HL-60 (cell line): ENCODE results near the gene CFAP299.

Source experiments
- DNase-seq, 2 experiments: peaks; one replicate each; pipeline ENCODE4 v3.0.0-alpha.2; 2010 to 2020; ENCODE audit warnings: low read depth in 1 of 2, low spot score in 1 of 2
- H3K27ac ChIP-seq: fragments of 250-450 bp; sonication (Bioruptor Pico); replicated peaks from 2 replicates; pipeline ENCODE4 v1.5.1; 2020; ENCODE audit warnings: mild to moderate bottlenecking, moderate library complexity
- H3K27me3 ChIP-seq: fragments of 250-450 bp; sonication (Bioruptor Pico); 2 replicates; pipeline ENCODE4 v1.5.1; 2021; ENCODE audit warnings: mild to moderate bottlenecking, moderate library complexity; ENCODE audit not compliant: insufficient read depth, poor library complexity, severe bottlenecking
- H3K4me3 ChIP-seq: replicated peaks from 2 replicates; pipeline ENCODE4 v1.5.1; 2011; ENCODE audit warnings: mild to moderate bottlenecking, control low read depth, low read length; ENCODE audit not compliant: insufficient read depth
- GABPA ChIP-seq: IDR thresholded peaks from 2 replicates; pipeline ENCODE4 v1.6.1; 2012; ENCODE audit warnings: low read depth
- POLR2AphosphoS5 ChIP-seq: IDR thresholded peaks from 2 replicates; pipeline ENCODE4 v1.6.1; 2012; ENCODE audit warnings: low read depth
- REST ChIP-seq: IDR thresholded peaks from 2 replicates; pipeline ENCODE4 v1.6.1; 2012; ENCODE audit warnings: low read depth; ENCODE audit not compliant: insufficient replicate concordance
- SPI1 ChIP-seq: IDR thresholded peaks from 2 replicates; pipeline ENCODE4 v1.6.1; 2012; ENCODE audit warnings: low read depth, mild to moderate bottlenecking, borderline replicate concordance
- TF ChIP-seq, protein P1 (sequence below): IDR thresholded peaks from one replicate; pipeline ENCODE4 v1.5.1; 2011; ENCODE audit warnings: low read length, control low read depth, inconsistent platforms; ENCODE audit not compliant: insufficient read depth

The CFAP299 gene

DNA sequence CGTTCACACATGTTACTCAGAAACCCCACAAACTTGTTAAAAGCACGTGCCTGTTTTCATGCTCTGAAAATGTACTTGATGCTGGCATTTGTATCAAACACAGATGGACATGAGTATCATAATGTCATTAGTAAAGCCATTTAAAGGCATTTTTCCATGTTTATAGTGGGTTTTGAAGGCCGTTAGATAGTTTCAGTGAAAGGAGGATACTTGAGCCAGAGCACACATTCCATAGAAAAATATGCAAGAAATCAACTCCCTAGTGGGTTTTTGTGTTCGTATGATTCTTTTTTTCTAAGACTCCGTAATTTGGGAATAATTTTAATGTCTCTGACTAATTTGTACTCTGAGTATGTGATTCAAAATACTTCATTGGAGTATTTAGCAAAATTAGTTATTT lies 478.7 kb downstream of the CFAP299 start:
- Histone ChIP-seq H3K4me3 (no peak overlapping the region), H3K27me3 (no peaks in the 10 kb centered on the region), H3K27ac (no peak overlapping the region)
- TF ChIP-seq SPI1 (no peak), POLR2AphosphoS5 (no peak), GABPA (no peak), REST (no peak)
- TF ChIP-seq, protein P1, sequence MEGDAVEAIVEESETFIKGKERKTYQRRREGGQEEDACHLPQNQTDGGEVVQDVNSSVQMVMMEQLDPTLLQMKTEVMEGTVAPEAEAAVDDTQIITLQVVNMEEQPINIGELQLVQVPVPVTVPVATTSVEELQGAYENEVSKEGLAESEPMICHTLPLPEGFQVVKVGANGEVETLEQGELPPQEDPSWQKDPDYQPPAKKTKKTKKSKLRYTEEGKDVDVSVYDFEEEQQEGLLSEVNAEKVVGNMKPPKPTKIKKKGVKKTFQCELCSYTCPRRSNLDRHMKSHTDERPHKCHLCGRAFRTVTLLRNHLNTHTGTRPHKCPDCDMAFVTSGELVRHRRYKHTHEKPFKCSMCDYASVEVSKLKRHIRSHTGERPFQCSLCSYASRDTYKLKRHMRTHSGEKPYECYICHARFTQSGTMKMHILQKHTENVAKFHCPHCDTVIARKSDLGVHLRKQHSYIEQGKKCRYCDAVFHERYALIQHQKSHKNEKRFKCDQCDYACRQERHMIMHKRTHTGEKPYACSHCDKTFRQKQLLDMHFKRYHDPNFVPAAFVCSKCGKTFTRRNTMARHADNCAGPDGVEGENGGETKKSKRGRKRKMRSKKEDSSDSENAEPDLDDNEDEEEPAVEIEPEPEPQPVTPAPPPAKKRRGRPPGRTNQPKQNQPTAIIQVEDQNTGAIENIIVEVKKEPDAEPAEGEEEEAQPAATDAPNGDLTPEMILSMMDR, result no peak
- DNase-seq, result no peak

DNA sequence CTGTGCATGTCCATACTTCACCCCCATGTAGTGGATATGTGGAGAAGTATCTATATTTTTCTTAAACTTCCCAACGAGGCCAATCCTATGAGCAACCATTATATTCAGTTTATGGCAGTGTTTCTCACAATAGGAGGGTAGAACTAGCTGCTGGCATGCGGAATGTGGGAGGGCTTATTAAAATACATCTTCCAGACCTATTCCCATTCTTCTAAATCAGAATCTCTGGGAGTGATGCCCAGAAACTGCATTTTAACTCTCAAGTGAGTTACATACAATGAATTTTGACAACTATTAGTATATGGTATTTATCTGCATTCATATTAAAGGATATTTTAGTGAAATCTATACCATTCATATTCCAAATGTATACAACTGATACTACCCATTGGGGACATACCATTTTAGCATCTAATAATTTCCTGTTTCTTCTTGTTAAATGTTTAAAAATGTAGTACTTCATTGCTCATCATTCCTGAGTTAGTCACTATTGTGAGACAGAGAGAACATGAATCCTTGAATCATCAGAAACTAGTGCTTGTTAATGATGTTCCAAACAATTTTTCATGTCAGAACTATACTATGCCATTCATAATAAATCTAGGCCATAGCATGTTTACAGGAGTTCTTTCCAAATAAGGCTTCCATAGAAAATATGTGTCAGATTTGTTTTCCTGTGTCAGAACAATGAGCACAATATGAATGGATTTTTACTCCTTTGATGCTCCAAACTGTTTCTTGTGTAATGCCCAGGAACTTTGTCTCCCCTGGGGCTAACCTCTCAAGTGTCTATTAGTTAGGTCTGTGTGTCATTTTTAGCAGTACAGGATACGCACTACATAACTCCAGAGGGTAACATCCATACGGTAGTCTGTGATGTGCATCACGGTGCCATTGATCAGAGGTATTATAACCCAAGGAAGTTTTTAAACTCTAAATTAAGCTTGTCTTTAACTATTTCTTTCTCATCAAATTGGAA lies 496.1 kb downstream of the CFAP299 start:
- H3K27ac ChIP-seq, result no peak overlapping the region
- no peak for DNase-seq

More for the DNA sequence above, 496.1 kb downstream of the CFAP299 start:
- no peaks in the 10 kb centered on the region for H3K27me3 ChIP-seq
- TF ChIP-seq SPI1 (no peak), GABPA (no peak), POLR2AphosphoS5 (no peak), REST (no peak)
- TF ChIP-seq, protein P1, result no peak
- H3K4me3 ChIP-seq, result no peak overlapping the region
